GF-D8 (cell line): Measurements from ENCODE around the gene ACOT13.
"Not testable (repeated sequence)": the region's sequence is repeated elsewhere in the genome, so short reads cannot be mapped to it uniquely, and the experiment has no call there.

ENCODE experiments used
- DNase-seq: peaks from one replicate; lab custom pipeline; 2025; lab: John Stamatoyannopoulos, UW

The ACOT13 gene

GRCh38 chr6:24692415-24692814 lies 25.5 kb downstream of the ACOT13 start:
- no peak for DNase-seq

GRCh38 chr6:24692848-24693592 lies 26.1 kb downstream of the ACOT13 start:
- no peak for DNase-seq

- DNase-seq = no peak
Measured at GRCh38 chr6:24694198-24694597, 27.3 kb downstream of the ACOT13 start.

- DNase-seq = not testable (repeated sequence)
Measured at GRCh38 chr6:24695635-24696034, 28.8 kb downstream of the ACOT13 start.

GRCh38 chr6:24696097-24696496 lies 29.2 kb downstream of the ACOT13 start:
- DNase-seq = no peak

GRCh38 chr6:24699521-24700359 lies 32.9 kb downstream of the ACOT13 start:
- no peak for DNase-seq

- no peak for DNase-seq
Measured at GRCh38 chr6:24702720-24703282, 35.9 kb downstream of the ACOT13 start.

- DNase-seq = no peak
Measured at GRCh38 chr6:24704468-24704867, 37.6 kb downstream of the ACOT13 start.

GRCh38 chr6:24708612-24709011 lies 41.7 kb downstream of the ACOT13 start:
- no peak for DNase-seq

- no peak for DNase-seq
Measured at GRCh38 chr6:24709014-24709711, 42.3 kb downstream of the ACOT13 start.

GRCh38 chr6:24710519-24711303 lies 43.8 kb downstream of the ACOT13 start:
- DNase-seq = no peak

GRCh38 chr6:24716602-24717148 lies 49.8 kb downstream of the ACOT13 start:
- not testable (repeated sequence) for DNase-seq

- DNase-seq = no peak
Measured at GRCh38 chr6:24718449-24719124, 51.7 kb downstream of the ACOT13 start.

GRCh38 chr6:24719125-24719971 lies 52.5 kb downstream of the ACOT13 start, which contains the start of gene C6orf62:
C6orf62 (minus strand) TSS chr6:24719154; CDS start chr6:24718668, 486 bp downstream.
- DNase-seq = peak; percentile 34

GRCh38 chr6:24720131-24720603 lies 53.3 kb downstream of the ACOT13 start:
- no peak for DNase-seq

GRCh38 chr6:24720604-24721460 lies 54.0 kb downstream of the ACOT13 start:
- DNase-seq = peak; percentile 96

GRCh38 chr6:24721461-24722215 lies 54.8 kb downstream of the ACOT13 start:
- no peak for DNase-seq

- DNase-seq = no peak
Measured at GRCh38 chr6:24723270-24723669, 56.4 kb downstream of the ACOT13 start.
